NT2/D1 (cell line): ENCODE data around the gene CRNKL1.
"Not testable (repeated sequence)": the region's sequence is repeated elsewhere in the genome, so short reads cannot be mapped to it uniquely, and the experiment has no call there.

ENCODE experiments used
- DNase-seq: peaks from one replicate; pipeline ENCODE4 v3.0.0-alpha.2; 2011; ENCODE audit warnings: low read depth, low spot score
- H3K27me3 ChIP-seq: 2 replicates; pipeline ENCODE4 v1.6.0; 2011; ENCODE audit warnings: mild to moderate bottlenecking; ENCODE audit not compliant: insufficient read length, insufficient read depth
- H3K36me3 ChIP-seq: 2 replicates; pipeline ENCODE4 v1.6.1; 2011; ENCODE audit warnings: mild to moderate bottlenecking, low read length, mixed read lengths; ENCODE audit not compliant: insufficient read depth, insufficient read length
- H3K4me1 ChIP-seq: 2 replicates; pipeline ENCODE4 v1.5.1; 2011; ENCODE audit not compliant: insufficient read depth, insufficient read length
- H3K4me3 ChIP-seq: 2 replicates; pipeline ENCODE4 v1.5.1; 2011; ENCODE audit warnings: low read depth; ENCODE audit not compliant: insufficient read length
- H3K9ac ChIP-seq: 2 replicates; pipeline ENCODE4 v1.6.0; 2011; ENCODE audit warnings: low read depth; ENCODE audit not compliant: insufficient read length
- H3K9me3 ChIP-seq: 2 replicates; pipeline ENCODE4 v1.5.1; 2011; ENCODE audit warnings: mild to moderate bottlenecking, low read length; ENCODE audit not compliant: insufficient read depth
- SUZ12 ChIP-seq: IDR thresholded peaks from 2 replicates; pipeline ENCODE4 v1.6.1; 2011; ENCODE audit not compliant: insufficient read length, insufficient read depth; ENCODE audit errors: extremely low read depth
- YY1 ChIP-seq: IDR thresholded peaks from 2 replicates; pipeline ENCODE4 v1.6.1; 2011; ENCODE audit not compliant: insufficient read length, insufficient read depth
- ZNF274 ChIP-seq: IDR thresholded peaks from 2 replicates; pipeline ENCODE4 v1.6.1; 2011; ENCODE audit warnings: mild to moderate bottlenecking, low read depth, low read length

Gene CRNKL1

GRCh38 chr20:20005342-20005741 lies 46.9 kb downstream of the CRNKL1 start:
- DNase-seq = no peak
- H3K9ac ChIP-seq = no peak overlapping the region
- TF ChIP-seq SUZ12 (no peak), ZNF274 (no peak), YY1 (no peak)
- H3K36me3 ChIP-seq = peaks cover 5% of the 10 kb centered on the region
- H3K4me3 ChIP-seq = no peak overlapping the region
- H3K27me3 ChIP-seq = no peaks in the 10 kb centered on the region
- H3K9me3 ChIP-seq = no peaks in the 10 kb centered on the region
- H3K4me1 ChIP-seq = peaks cover 4% of the 10 kb centered on the region

DNA sequence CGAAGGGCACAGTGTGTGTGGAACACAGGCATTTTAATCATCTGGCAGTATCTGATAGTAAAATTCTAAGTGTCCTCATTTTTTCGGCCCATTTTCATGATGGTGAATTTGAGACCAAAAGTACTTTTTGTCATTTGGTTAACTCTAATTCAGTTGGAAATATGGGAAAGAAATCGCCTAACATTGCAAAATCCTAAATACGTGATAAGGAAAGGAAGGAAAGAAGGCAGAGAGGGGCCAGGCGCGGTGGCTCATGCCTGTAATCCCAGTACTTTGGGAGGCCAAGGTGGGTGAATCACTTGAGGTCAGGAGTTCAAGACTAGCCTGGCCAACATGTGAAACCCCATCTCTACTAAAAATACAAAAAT lies 48.3 kb downstream of the CRNKL1 start:
- H3K4me3 ChIP-seq, H3K4me1 ChIP-seq, H3K9me3 ChIP-seq, H3K9ac ChIP-seq, H3K36me3 ChIP-seq, H3K27me3 ChIP-seq, DNase-seq: not testable (repeated sequence)

DNA sequence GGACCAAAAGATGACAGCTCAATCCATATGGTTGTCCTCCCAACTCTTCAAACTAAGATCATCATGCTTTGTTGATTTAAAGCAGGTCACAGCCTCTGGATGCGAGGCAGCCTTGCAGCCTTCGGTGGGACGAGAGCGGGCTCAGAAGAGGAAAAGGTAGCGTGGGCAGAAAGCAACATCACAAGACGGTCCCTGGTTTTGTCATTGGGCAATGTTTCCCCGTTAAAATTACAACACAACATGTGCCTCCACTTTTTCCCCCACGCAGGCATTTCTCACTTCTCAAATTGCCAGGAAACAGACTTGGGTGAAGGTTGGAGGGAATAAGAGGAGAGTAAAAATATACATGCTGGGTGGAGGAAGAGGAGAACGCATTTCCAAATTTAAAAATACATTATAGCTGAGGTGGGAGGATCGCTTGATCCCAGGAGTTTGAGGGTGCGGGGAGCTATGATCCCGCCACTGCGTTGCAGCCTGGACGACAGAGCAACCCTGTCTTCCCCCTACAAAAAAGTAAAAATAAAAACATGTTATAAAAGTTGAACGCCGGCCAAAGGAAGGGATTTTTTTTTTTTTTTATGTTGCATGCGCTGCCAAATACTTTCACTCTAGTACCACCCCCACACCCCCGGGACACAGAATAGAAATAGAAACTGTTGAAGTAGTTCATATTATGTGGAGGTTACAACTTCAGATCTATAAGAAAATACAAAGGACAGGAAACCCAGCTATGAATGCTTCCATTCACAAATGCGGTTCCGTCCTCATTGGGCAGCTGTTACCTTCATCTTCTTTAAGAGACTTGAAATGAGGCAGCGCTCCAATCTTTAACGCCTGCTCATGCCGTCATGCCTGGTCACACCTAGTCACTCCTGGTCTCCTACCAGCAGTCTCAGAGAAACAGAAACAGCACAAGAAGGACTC lies 49.0 kb downstream of the CRNKL1 start:
- Histone ChIP-seq H3K27me3 (no peaks in the 10 kb centered on the region), H3K4me3 (no peak overlapping the region), H3K4me1 (no peaks in the 10 kb centered on the region), H3K36me3 (peaks cover 5% of the 10 kb centered on the region), H3K9ac (no peak overlapping the region), H3K9me3 (no peaks in the 10 kb centered on the region)
- TF ChIP-seq ZNF274 = no peak
- no peak for TF ChIP-seq SUZ12
- no peak for TF ChIP-seq YY1
- no peak for DNase-seq

DNA sequence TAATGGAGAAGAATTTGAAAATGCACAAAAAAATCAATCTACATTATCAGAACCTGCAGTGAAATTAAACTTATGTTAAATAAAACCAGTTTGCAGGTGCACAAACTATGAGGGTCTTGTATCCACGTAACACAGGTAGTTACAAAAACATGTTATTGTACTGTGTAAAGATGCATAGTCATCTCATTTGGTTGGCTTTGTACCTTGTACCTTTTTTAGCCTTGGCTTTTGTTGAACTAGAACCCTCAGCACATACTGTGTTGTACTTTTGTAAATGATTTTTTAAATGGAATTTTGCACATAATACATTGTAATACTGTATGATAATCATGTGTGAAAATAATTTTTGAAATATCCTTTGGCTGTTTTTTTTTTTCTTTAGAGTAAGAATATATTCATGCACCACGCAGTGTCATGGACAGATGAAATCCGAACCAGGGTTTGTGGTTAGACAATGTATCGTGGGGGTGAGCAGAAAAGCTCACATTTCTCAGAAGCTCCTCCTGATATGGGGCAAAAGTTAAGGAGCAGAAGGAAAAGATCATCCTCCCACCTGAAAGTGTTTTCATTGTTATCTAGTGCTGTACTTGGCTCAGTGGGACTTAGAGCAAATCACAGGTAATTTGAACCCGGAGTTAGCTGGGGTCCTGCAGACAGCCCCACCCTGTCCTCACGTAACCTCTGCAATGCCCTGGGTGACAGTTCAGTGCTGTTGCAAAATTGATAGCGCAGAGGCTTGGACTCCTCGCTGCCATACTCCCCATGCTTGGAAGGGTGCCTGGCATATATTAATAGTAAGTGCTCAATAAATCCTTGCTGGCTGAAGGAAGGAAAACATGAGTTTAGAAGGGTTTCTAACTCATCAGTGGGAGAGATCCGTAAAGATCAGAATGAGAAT lies 49.9 kb downstream of the CRNKL1 start:
- Histone ChIP-seq H3K9me3 (no peaks in the 10 kb centered on the region), H3K27me3 (no peaks in the 10 kb centered on the region), H3K36me3 (peaks cover 5% of the 10 kb centered on the region), H3K4me3 (no peak overlapping the region), H3K9ac (no peak overlapping the region), H3K4me1 (no peaks in the 10 kb centered on the region)
- DNase-seq = no peak
- TF ChIP-seq ZNF274 = no peak
- no peak for TF ChIP-seq YY1
- TF ChIP-seq SUZ12 = no peak

DNA sequence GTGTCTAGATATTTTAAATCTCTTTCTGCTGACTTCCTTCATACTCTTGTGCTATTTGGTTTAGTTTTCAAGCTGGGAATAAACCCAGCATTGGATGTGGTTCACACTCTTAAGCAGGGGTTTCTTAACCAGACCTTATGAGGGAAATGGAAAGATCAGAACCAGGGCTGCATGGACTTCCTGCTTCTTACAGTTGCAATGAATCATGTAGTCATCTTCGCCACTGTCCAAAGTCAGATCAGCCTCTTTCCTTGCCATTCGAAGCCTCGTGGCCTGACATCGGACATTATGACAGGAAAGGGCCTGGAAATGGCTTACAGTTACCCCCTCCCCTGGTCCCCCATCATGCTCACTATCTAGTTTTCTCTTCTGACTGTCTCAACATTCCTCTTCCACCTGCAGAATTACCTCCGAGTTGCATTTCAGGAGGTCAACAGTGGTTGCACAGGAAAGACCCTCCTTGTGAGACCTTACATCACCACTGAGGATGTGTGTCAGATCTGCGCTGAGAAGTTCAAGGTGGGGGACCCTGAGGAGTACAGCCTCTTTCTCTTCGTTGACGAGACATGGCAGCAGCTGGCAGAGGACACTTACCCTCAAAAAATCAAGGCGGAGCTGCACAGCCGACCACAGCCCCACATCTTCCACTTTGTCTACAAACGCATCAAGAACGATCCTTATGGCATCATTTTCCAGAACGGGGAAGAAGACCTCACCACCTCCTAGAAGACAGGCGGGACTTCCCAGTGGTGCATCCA lies 51.9 kb downstream of the CRNKL1 start:
- Histone ChIP-seq H3K9ac (no peak overlapping the region), H3K4me3 (no peak overlapping the region)
- no peak for TF ChIP-seq ZNF274

DNA sequence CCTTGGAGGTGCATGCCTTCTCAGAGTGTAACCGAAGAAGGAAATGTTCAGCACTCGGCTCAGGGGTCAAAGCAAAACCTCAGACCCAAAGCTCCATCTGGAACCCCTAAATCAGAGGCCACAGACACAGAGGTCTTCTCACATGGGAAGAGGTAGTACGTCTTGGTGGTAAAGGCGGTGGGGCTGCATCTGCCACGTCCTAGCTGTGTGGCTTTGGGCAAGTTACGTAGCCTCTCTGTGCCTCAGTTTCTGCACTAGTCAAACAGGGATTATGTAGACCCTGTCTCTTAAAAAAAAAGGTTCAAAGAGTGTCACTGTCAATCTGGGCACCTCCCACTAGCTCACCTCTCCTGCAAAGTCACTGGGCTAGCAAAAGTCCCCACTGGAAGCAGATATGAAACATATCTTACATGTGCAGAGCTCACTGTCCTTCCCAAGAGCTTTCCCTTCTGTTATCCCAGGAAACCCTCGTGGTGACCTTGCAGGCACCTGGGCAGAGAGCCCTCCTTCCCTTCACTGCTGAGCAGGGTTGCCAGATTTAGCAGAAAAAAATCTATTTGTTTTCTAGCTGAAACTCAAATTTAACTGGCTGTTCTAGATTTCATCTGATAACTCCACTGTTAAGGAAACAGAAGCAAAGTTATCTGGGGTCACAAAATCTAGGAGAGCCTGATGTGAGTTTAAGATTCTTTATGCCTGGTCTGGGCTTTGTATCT lies 53.1 kb downstream of the CRNKL1 start:
- Histone ChIP-seq H3K36me3 (peaks cover 5% of the 10 kb centered on the region), H3K9ac (no peak overlapping the region), H3K4me1 (peaks cover under 1% of the 10 kb centered on the region), H3K4me3 (no peak overlapping the region), H3K9me3 (no peaks in the 10 kb centered on the region), H3K27me3 (no peaks in the 10 kb centered on the region)
- no peak for DNase-seq
- no peak for TF ChIP-seq SUZ12
- TF ChIP-seq YY1 = no peak
- no peak for TF ChIP-seq ZNF274

More for the DNA sequence above, 51.9 kb downstream of the CRNKL1 start:
- peaks cover 5% of the 10 kb centered on the region for H3K36me3 ChIP-seq
- no peaks in the 10 kb centered on the region for H3K27me3 ChIP-seq
- no peak for DNase-seq
- no peaks in the 10 kb centered on the region for H3K4me1 ChIP-seq
- H3K9me3 ChIP-seq = no peaks in the 10 kb centered on the region
